Endodermal cell (in vitro differentiated cells): Measurements from ENCODE around the gene CASZ1. TPM values are rescaled to one million over a fixed set of nuclear protein-coding genes. Genes with fewer than 3 reads are reported as not detected.

Experiments used
- DNase-seq: peaks from one replicate; pipeline ENCODE4 v3.0.0-alpha.2; 2017
- H3K27ac ChIP-seq: 2 replicates; pipeline ENCODE4 v1.5.1; 2013; ENCODE audit warnings: mild to moderate bottlenecking, low read depth, low read length, moderate library complexity
- H3K27me3 ChIP-seq: 2 replicates; pipeline ENCODE4 v1.6.1; 2013; ENCODE audit warnings: mild to moderate bottlenecking, low read length, moderate library complexity; ENCODE audit not compliant: insufficient read depth, control insufficient read depth, poor library complexity, severe bottlenecking
- H3K36me3 ChIP-seq: 2 replicates; pipeline ENCODE4 v1.7.0; 2013; ENCODE audit warnings: mild to moderate bottlenecking, low read length, moderate library complexity; ENCODE audit not compliant: control insufficient read depth, insufficient read depth
- H3K4me1 ChIP-seq: one replicate; pipeline ENCODE4 v1.7.0; 2013; ENCODE audit warnings: low read length; ENCODE audit not compliant: control insufficient read depth, insufficient read depth
- H3K4me3 ChIP-seq: 2 replicates; pipeline ENCODE4 v1.5.1; 2013; ENCODE audit warnings: mild to moderate bottlenecking, low read length, moderate library complexity
- H3K9ac ChIP-seq: 2 replicates; pipeline ENCODE4 v1.6.1; 2013; ENCODE audit warnings: mild to moderate bottlenecking, low read length, moderate library complexity; ENCODE audit not compliant: poor library complexity, severe bottlenecking; ENCODE audit errors: extremely low read depth
- H3K9me3 ChIP-seq: 2 replicates; pipeline ENCODE4 v1.6.1; 2013; ENCODE audit warnings: mild to moderate bottlenecking, low read length, moderate library complexity; ENCODE audit not compliant: control insufficient read depth
- H3K27ac Mint-ChIP-seq: 2 replicates; pipeline ENCODE4 v1.8.0; 2020; ENCODE audit warnings: mixed read lengths
- H3K27me3 Mint-ChIP-seq: 2 replicates; pipeline ENCODE4 v1.8.0; 2021; ENCODE audit warnings: mild to moderate bottlenecking, mixed read lengths; ENCODE audit not compliant: insufficient read depth
- H3K36me3 Mint-ChIP-seq: 2 replicates; pipeline ENCODE4 v1.8.0; 2020; ENCODE audit warnings: low read depth, mixed read lengths
- H3K4me1 Mint-ChIP-seq: 2 replicates; pipeline ENCODE4 v1.8.0; 2020; ENCODE audit warnings: mixed read lengths
- H3K4me3 Mint-ChIP-seq: 2 replicates; pipeline ENCODE4 v1.8.0; 2020; ENCODE audit warnings: mild to moderate bottlenecking, moderate library complexity, mixed read lengths
- H3K9me3 Mint-ChIP-seq: 2 replicates; pipeline ENCODE4 v1.8.0; 2020; ENCODE audit warnings: mild to moderate bottlenecking, mixed read lengths
- WGBS, 2 experiments: methylation state at CpG; one replicate each; pipeline versions ENCODE4 v1.1.5 to v1.1.7; 2013; ENCODE audit warnings: missing lambda C conversion rate in 2 of 2, mixed read lengths in 1 of 2; ENCODE audit not compliant: insufficient coverage in 1 of 2, insufficient read length in 1 of 2; 5-methylcytosine and 5-hydroxymethylcytosine counted together
- total RNA-seq, 2 donors: library from RNA; stranded (reverse); fragmentation: NEBNext Ultra II Directional in 1 of 2; extraction: Animal tissue kit (Norgen Biotek cat#: 25700) in 1 of 2; gene quantifications; 2 replicates in 1 of 2; 3 replicates in 1 of 2; pipeline ENCODE4 v1.2.1, GENCODE V29; 2021
- TF ChIP-seq, protein P1 (sequence below): fragments of 200-600 bp; sonication (generic); conservative IDR thresholded peaks from 2 replicates; pipeline ENCODE4 v1.5.0; 2021; ENCODE audit warnings: antibody characterized with exemption, mild to moderate bottlenecking

Gene CASZ1
- total RNA-seq, 2 donors from 2014 or later = 3.5 to 5.9 TPM

DNA sequence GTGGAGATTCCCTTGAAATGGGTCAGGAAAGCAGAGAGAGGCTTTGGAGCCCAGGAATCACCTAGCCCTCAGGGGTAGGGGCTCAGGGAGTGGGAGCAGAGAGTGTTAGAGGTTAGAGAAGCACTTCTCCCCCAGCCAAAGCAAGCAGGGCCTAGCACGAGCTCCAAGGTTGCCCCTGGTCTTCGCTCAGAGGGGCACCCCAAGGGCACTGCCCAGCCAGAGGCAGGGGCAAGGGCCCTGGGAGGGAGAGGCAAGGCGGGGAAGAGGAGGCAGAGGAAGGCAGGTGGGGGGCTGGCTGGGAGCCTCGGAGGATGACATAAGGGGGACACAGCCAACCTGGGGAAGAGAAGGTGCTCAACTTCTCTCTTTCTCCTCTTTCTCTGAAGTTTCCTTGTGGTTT, 71.9 kb downstream of the CASZ1 start:
- Mint-ChIP-seq H3K36me3 (no peaks in the 10 kb centered on the region), H3K4me1 (peaks cover 7% of the 10 kb centered on the region), H3K4me3 (no peak overlapping the region), H3K27ac (no peak overlapping the region), H3K9me3 (no peaks in the 10 kb centered on the region), H3K27me3 (no peaks in the 10 kb centered on the region)
- Histone ChIP-seq H3K27ac (no peak overlapping the region), H3K36me3 (no peaks in the 10 kb centered on the region), H3K27me3 (no peaks in the 10 kb centered on the region), H3K4me3 (no peak overlapping the region), H3K9ac (no peak overlapping the region), H3K9me3 (no peaks in the 10 kb centered on the region), H3K4me1 (no peaks in the 10 kb centered on the region)
- 91 to 94% methylated on average over 4 of the region's 4 CpGs for WGBS, 2 experiments
- no peak for DNase-seq
- TF ChIP-seq, protein P1, sequence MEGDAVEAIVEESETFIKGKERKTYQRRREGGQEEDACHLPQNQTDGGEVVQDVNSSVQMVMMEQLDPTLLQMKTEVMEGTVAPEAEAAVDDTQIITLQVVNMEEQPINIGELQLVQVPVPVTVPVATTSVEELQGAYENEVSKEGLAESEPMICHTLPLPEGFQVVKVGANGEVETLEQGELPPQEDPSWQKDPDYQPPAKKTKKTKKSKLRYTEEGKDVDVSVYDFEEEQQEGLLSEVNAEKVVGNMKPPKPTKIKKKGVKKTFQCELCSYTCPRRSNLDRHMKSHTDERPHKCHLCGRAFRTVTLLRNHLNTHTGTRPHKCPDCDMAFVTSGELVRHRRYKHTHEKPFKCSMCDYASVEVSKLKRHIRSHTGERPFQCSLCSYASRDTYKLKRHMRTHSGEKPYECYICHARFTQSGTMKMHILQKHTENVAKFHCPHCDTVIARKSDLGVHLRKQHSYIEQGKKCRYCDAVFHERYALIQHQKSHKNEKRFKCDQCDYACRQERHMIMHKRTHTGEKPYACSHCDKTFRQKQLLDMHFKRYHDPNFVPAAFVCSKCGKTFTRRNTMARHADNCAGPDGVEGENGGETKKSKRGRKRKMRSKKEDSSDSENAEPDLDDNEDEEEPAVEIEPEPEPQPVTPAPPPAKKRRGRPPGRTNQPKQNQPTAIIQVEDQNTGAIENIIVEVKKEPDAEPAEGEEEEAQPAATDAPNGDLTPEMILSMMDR = no peak

DNA sequence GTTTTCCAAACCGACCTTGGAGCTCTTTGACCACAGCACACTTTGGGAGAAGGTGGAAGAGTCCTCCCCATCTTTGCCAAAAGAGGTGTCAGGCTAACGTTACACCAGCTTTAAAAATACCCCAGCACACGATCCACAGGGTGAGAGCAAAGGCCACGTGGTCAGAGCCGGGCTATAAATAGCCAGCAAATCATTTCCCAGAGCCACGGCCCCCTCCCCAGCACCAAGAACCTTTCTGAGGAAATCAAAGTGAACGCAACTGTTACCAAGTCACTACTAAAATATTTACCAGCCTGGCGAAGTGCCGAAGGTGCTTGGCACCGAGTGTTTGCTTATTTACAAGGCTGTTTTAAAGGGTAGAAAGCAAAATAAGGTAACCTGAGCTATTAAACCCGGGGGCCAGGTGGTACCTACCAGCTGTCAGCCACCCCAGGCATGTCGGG, 72.4 kb downstream of the CASZ1 start:
- no peak overlapping the region for H3K4me3 ChIP-seq
- peaks cover 7% of the 10 kb centered on the region for H3K4me1 Mint-ChIP-seq
- no peaks in the 10 kb centered on the region for H3K4me1 ChIP-seq
- H3K27me3 Mint-ChIP-seq = no peaks in the 10 kb centered on the region
- no peaks in the 10 kb centered on the region for H3K36me3 ChIP-seq
- no peaks in the 10 kb centered on the region for H3K9me3 ChIP-seq
- no peaks in the 10 kb centered on the region for H3K36me3 Mint-ChIP-seq
- H3K27ac ChIP-seq = no peak overlapping the region
- no peak overlapping the region for H3K27ac Mint-ChIP-seq
- no peaks in the 10 kb centered on the region for H3K27me3 ChIP-seq
- TF ChIP-seq, protein P1 = no peak
- WGBS, 2 experiments = 87 to 89% methylated on average over 9 to 12 of the region's 12 CpGs
- no peaks in the 10 kb centered on the region for H3K9me3 Mint-ChIP-seq
- no peak overlapping the region for H3K9ac ChIP-seq
- no peak overlapping the region for H3K4me3 Mint-ChIP-seq
- DNase-seq = no peak

DNA sequence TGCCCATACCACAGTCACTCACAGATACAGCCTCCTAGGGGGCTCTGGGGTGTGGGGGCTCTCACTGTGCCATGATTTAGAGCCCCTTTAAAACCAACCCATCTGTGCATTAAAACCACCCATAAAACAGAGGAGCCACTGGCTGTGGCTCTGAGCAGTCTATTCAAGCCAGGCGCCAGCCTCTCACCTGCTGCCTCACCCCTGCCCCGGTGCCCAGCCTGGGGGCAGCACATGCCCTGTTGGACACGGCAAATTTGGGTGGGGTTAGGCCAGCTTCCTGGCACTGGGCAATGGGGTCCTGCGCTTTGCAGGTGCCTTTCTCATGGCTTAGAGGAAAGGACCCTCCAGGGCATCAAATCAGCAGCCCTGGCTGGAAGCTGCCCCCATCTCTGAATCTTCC, 73.1 kb downstream of the CASZ1 start:
- WGBS, 2 experiments = 92 to 94% methylated on average over 3 to 4 of the region's 4 CpGs
- H3K27ac Mint-ChIP-seq = no peak overlapping the region
- no peaks in the 10 kb centered on the region for H3K36me3 Mint-ChIP-seq
- H3K4me1 Mint-ChIP-seq = peaks cover 7% of the 10 kb centered on the region
- Histone ChIP-seq H3K9me3 (no peaks in the 10 kb centered on the region), H3K9ac (no peak overlapping the region), H3K27me3 (no peaks in the 10 kb centered on the region), H3K36me3 (no peaks in the 10 kb centered on the region), H3K27ac (no peak overlapping the region), H3K4me1 (no peaks in the 10 kb centered on the region), H3K4me3 (no peak overlapping the region)
- H3K9me3 Mint-ChIP-seq = no peaks in the 10 kb centered on the region
- TF ChIP-seq, protein P1 = no peak
- H3K27me3 Mint-ChIP-seq = no peaks in the 10 kb centered on the region
- no peak overlapping the region for H3K4me3 Mint-ChIP-seq
- DNase-seq = no peak
